ENCODE measurements around the gene GADD45GIP1.

GADD45GIP1 gene

DNA sequence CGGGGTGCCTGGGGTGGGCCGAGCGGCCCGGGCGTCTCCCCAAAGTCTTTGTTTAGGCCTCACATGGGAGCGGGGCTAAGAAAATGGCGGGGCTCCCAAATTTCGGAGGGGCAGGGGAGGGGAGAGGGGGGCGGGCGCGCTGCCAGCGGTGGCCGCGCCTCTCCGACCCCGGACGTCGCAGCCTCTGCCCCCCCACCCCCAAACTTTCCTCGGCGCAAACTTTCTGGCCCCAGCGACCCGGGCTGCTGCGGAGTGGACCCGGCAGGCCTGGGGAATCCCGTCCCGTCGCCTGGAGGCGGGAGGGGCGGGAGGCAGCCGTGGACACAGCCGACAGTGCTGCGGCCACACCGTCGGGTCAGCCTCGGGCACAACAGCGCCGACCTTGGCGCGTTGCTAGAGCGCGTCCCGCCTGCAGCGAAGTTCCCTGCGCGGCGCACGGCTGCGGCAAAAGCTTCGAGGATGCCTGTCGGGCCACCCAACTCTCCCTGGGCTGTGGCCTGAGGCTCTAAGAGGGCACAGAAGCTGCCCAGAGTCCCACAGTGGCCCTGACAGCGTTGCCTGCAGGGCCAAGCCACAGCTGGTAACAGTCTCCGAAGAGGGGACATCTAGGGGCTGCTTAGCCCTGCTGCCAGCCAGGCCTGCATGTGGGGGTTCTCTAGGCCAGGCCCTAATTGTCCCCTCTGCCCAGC, 39.5 kb upstream of the GADD45GIP1 start:
- Histone ChIP-seq H3K4me3 (ENCODE audit: low read length) (no peak overlapping the region), H3K9ac (ENCODE audit: low read depth, low read length) (no peak overlapping the region), H3K27me3 (ENCODE audit: insufficient read depth, low read length) (peaks cover 95% of the 10 kb centered on the region)

DNA sequence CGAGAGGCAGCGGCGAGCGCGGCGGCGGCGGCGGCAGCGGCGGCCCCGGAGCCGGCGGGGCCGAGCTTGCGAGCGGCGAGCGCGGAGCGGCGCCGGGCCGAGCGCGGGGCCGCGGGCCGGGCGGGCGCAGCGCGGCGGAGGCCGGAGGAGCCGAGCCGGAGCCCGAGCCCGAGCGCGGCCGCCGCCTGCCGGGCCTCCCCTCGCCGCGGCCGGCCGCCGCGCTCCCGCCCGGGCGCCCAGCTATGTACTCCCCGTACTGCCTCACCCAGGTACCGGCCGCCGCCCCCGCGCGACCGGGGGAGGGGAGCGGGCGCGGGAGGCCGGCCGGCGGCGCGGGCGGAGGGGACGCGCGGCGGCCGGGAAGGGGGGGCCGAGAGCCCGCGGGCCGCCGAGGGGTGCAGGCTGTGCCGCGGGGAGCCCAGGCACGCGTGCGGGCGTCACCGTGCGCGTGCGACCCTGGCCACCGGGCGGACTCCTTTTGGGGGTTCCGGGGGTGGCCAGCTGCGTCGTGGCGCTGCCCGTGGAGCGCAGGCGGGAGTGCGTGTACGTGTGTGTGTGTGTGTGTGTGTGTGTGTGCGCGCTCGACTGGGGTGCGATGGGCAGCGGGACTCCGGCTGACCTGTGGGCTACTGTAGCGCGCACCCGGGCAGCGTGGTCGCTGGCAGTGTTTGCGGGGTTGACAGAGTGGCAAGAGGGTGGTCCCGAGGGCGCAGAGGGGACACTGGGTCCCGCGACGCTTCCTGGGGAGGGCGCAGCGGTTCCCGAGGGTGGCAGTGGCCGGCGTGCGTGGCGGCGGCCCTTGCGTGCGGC, 38.8 kb upstream of the GADD45GIP1 start:
- Histone ChIP-seq H3K27me3 (ENCODE audit: insufficient read depth, low read length) (peaks cover 95% of the 10 kb centered on the region), H3K9me3 (ENCODE audit: insufficient read depth, low read depth, low read length) (no peaks in the 10 kb centered on the region), H3K27ac (ENCODE audit: low read length) (no peak overlapping the region), H3K9ac (ENCODE audit: low read depth, low read length) (no peak overlapping the region), H3K36me3 (ENCODE audit: insufficient read depth, low read depth, low read length) (no peaks in the 10 kb centered on the region), H3K4me1 (ENCODE audit: insufficient read depth, low read length) (no peaks in the 10 kb centered on the region), H3K4me3 (ENCODE audit: low read length) (no peak overlapping the region)

More for the DNA sequence above, 39.5 kb upstream of the GADD45GIP1 start:
- no peaks in the 10 kb centered on the region for H3K9me3 ChIP-seq (ENCODE audit: insufficient read depth, low read depth, low read length)
- no peak overlapping the region for H3K27ac ChIP-seq (ENCODE audit: low read length)
- no peaks in the 10 kb centered on the region for H3K36me3 ChIP-seq (ENCODE audit: insufficient read depth, low read depth, low read length)
- no peaks in the 10 kb centered on the region for H3K4me1 ChIP-seq (ENCODE audit: insufficient read depth, low read length)

DNA sequence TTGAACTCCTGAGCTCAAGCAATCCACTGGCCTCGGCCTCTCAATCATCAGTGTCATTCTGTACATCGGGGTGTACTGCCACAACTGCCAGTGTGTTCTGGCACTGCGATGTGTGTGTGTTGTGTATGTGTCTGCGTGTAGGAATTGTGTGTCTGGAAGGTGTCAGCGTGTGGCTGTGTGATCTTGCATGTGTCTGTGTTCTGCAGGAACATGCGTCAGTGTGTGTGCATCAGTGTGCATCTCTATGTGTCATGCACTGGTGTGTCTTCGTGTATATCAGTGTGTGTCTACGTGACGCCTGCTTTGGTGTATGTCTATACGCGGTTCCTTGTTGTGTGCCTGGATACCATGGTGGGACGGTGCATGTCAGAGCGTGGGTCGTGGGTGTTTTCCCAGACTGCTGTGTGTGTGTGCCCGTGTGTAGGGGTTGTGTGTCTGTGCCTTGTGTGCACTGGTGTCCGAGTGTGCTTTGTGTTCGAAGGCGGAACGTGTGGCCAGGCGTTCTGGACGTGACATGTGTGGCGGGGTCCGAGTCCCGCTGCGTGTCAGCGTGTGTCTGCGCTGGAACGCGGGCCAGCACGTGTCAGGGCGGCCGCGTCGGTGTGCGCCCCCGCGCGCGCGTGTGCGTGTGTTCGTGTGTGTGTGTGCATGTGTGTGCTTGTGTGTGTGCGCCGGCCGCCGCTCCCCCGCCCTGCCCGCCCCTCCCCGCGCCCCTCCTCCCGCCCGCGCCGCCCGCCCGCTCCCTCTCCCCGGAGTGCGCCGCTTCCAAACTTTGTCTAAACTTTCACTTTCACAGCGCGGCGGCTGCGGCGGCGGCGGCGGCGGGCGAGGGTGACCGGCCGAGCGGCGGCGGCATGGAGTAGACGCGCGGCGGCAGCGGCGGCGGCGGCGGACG, 37.9 kb upstream of the GADD45GIP1 start, which contains the start of gene NFIX:
Gene NFIX, plus strand, starts transcription at position 775 of the 895 bp plus-strand sequence. CDS start 363 bp downstream, outside the sequence.
- Histone ChIP-seq H3K9ac (ENCODE audit: low read depth, low read length) (no peak within 1 kb of the TSS), H3K27me3 (ENCODE audit: insufficient read depth, low read length) (peaks cover 94% of the 10 kb centered on the region), H3K4me3 (ENCODE audit: low read length) (no peak within 1 kb of the TSS), H3K4me1 (ENCODE audit: insufficient read depth, low read length) (no peaks in the 10 kb centered on the region), H3K27ac (ENCODE audit: low read length) (no peak within 1 kb of the TSS), H3K9me3 (ENCODE audit: insufficient read depth, low read depth, low read length) (no peaks in the 10 kb centered on the region), H3K36me3 (ENCODE audit: insufficient read depth, low read depth, low read length) (no peaks in the 10 kb centered on the region)

DNA sequence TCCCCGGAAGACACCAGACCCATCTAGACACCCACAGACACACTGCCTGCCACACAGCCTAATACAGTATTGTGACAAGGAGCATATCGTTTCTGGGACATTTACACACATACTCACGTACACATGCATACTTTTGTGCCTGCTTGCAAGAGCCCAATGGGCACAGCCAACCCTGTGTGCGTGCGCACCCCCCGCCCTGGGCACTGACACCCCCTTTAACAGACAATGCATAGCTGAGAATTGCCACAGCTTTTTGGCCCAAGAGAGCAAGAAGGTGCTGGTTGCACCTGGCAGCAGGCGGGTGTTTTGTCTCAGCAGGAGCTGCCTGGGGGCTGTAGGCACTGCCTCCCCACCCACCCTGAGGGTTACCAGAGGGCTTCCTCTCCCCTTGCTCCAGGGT, 36.5 kb upstream of the GADD45GIP1 start:
- no peak overlapping the region for H3K9ac ChIP-seq (ENCODE audit: low read depth, low read length)
- H3K27me3 ChIP-seq (ENCODE audit: insufficient read depth, low read length), result peaks cover 91% of the 10 kb centered on the region
- no peaks in the 10 kb centered on the region for H3K36me3 ChIP-seq (ENCODE audit: insufficient read depth, low read depth, low read length)
- no peaks in the 10 kb centered on the region for H3K9me3 ChIP-seq (ENCODE audit: insufficient read depth, low read depth, low read length)
- H3K4me3 ChIP-seq (ENCODE audit: low read length), result no peak overlapping the region
- no peak overlapping the region for H3K27ac ChIP-seq (ENCODE audit: low read length)
- no peaks in the 10 kb centered on the region for H3K4me1 ChIP-seq (ENCODE audit: insufficient read depth, low read length)

DNA sequence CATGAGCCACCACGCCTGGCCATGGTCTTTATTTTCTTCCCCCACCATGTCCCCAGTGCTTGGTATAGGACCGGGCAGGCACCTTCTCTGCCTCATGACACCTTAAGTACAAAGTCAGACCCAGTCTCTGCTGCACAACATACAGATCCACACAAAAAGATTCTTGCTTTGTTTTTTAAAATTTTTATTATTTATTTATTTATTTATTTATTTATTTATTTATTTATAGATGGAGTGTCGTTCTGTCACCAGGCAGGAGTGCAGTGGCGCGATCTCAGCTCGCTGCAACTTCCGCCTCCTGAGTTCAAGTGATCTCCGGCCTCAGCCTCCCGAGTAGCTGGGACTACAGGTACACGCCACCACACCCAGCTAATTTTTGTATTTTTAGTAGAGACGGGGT, 35.7 kb upstream of the GADD45GIP1 start:
- Histone ChIP-seq H3K4me3 (ENCODE audit: low read length) (no peak overlapping the region), H3K9me3 (ENCODE audit: insufficient read depth, low read depth, low read length) (no peaks in the 10 kb centered on the region), H3K27ac (ENCODE audit: low read length) (no peak overlapping the region), H3K4me1 (ENCODE audit: insufficient read depth, low read length) (no peaks in the 10 kb centered on the region), H3K9ac (ENCODE audit: low read depth, low read length) (no peak overlapping the region), H3K27me3 (ENCODE audit: insufficient read depth, low read length) (peaks cover 91% of the 10 kb centered on the region), H3K36me3 (ENCODE audit: insufficient read depth, low read depth, low read length) (no peaks in the 10 kb centered on the region)

DNA sequence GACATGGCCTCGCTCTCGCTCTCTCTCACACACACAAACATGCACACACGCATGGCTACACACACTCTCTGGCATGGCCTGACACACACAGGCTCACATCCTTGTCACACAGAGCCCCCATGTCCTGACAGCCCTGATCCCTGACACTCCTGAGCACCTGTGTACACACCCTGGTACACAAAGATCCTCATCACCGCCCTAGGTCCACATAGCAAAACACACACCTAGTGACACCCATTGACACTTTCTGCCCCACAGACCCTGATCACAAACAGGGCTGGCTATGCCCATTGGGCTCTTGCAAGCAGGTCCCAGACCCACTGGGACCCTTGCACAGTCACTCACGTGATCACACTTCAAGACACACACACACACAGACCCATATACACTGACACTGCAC, 34.3 kb upstream of the GADD45GIP1 start:
- no peak overlapping the region for H3K27ac ChIP-seq (ENCODE audit: low read length)
- H3K27me3 ChIP-seq (ENCODE audit: insufficient read depth, low read length), result peaks cover 91% of the 10 kb centered on the region
- no peaks in the 10 kb centered on the region for H3K4me1 ChIP-seq (ENCODE audit: insufficient read depth, low read length)
- no peak overlapping the region for H3K4me3 ChIP-seq (ENCODE audit: low read length)
- no peak overlapping the region for H3K9ac ChIP-seq (ENCODE audit: low read depth, low read length)
- no peaks in the 10 kb centered on the region for H3K9me3 ChIP-seq (ENCODE audit: insufficient read depth, low read depth, low read length)
- no peaks in the 10 kb centered on the region for H3K36me3 ChIP-seq (ENCODE audit: insufficient read depth, low read depth, low read length)

DNA sequence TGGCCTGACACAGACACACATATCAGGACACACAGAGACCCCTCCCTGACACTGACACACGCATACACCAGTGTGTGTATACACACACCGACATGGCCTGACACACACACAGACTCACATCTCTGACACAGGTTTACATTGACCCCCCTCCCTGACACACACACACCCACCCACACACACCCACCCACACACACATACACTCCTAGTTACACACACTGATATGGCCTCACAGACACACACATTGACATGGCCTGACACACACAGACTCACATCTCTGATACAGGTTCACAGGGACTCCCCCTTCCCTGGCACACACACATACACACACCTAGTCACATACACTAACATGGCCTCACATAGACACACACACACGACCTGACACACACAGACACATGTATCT, 33.8 kb upstream of the GADD45GIP1 start:
- Histone ChIP-seq H3K27me3 (ENCODE audit: insufficient read depth, low read length) (peaks cover 91% of the 10 kb centered on the region), H3K4me3 (ENCODE audit: low read length) (no peak overlapping the region), H3K27ac (ENCODE audit: low read length) (no peak overlapping the region), H3K9ac (ENCODE audit: low read depth, low read length) (no peak overlapping the region), H3K4me1 (ENCODE audit: insufficient read depth, low read length) (no peaks in the 10 kb centered on the region), H3K9me3 (ENCODE audit: insufficient read depth, low read depth, low read length) (no peaks in the 10 kb centered on the region), H3K36me3 (ENCODE audit: insufficient read depth, low read depth, low read length) (no peaks in the 10 kb centered on the region)

DNA sequence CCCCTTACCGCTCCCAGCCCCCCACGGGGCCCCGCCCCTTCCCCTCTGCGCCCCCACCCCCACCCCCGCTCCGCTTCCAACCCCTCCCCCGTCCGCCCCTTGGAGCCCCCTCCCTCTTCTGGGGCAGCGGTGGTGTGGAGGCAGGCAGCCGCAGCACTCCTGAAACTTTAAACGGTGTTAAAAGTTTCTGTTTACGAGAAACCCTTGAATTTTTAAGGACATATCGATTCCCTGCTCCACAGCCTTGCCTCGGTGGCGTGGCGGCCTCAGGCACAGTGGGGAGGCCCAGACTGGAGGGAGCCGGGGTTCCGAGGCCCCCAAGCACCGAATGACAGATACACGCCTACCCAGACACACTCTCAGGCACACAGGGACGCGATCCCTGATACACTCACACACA, 33.4 kb upstream of the GADD45GIP1 start:
- no peaks in the 10 kb centered on the region for H3K36me3 ChIP-seq (ENCODE audit: insufficient read depth, low read depth, low read length)
- no peak overlapping the region for H3K27ac ChIP-seq (ENCODE audit: low read length)

DNA sequence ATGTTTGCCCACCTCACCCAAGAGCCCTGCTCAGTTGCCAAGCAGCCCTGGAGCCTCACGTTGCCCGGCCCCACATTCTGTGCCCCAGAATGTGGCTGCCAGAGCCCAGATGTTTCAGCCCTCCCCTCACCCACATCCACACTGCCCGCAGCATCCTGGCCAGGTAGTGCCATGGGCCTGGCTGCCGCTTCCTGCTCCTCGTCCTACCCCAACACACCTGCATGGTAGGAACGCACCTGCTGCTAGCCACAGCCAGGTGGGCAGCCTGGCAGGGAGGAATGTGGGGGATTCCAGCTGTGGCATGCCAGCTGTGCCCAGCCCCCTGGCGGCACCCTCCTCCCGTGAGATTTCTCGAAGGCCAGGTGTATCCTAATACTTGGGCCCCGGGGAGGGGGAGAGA, 30.8 kb upstream of the GADD45GIP1 start:
- Histone ChIP-seq H3K4me3 (ENCODE audit: low read length) (no peak overlapping the region), H3K27me3 (ENCODE audit: insufficient read depth, low read length) (peaks cover 94% of the 10 kb centered on the region), H3K36me3 (ENCODE audit: insufficient read depth, low read depth, low read length) (no peaks in the 10 kb centered on the region), H3K9ac (ENCODE audit: low read depth, low read length) (no peak overlapping the region), H3K27ac (ENCODE audit: low read length) (no peak overlapping the region), H3K9me3 (ENCODE audit: insufficient read depth, low read depth, low read length) (no peaks in the 10 kb centered on the region), H3K4me1 (ENCODE audit: insufficient read depth, low read length) (no peaks in the 10 kb centered on the region; the same call in 1 of the 2 replicates)

More for the DNA sequence above, 33.4 kb upstream of the GADD45GIP1 start:
- Histone ChIP-seq H3K9ac (ENCODE audit: low read depth, low read length) (no peak overlapping the region), H3K4me3 (ENCODE audit: low read length) (no peak overlapping the region), H3K27me3 (ENCODE audit: insufficient read depth, low read length) (peaks cover 94% of the 10 kb centered on the region), H3K4me1 (ENCODE audit: insufficient read depth, low read length) (no peaks in the 10 kb centered on the region; the same call in 1 of the 2 replicates), H3K9me3 (ENCODE audit: insufficient read depth, low read depth, low read length) (no peaks in the 10 kb centered on the region)

DNA sequence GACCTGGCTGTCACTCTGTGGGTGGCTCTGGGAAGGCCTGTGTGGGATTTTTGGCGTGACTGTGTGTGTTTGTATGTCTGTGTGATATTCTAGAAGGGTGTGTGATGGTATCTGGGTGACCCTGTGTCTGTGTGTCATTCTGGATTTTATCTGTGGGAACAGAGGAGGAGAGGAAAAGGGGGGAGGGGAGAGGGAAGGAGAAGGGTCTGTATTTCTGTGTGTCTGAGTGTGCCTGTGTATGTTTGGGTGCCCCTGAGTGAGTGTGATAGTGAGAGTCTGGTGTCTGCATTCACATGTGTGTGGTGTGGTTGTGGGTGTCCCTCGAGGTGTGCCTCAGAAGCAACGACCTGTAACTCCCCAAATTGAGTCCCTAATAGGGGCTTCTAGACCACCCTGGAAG, 30.2 kb upstream of the GADD45GIP1 start:
- H3K9me3 ChIP-seq (ENCODE audit: insufficient read depth, low read depth, low read length), result no peaks in the 10 kb centered on the region
- H3K9ac ChIP-seq (ENCODE audit: low read depth, low read length), result no peak overlapping the region
- peaks cover 94% of the 10 kb centered on the region for H3K27me3 ChIP-seq (ENCODE audit: insufficient read depth, low read length)
- no peaks in the 10 kb centered on the region; the same call in 1 of the 2 replicates for H3K4me1 ChIP-seq (ENCODE audit: insufficient read depth, low read length)
- H3K36me3 ChIP-seq (ENCODE audit: insufficient read depth, low read depth, low read length), result no peaks in the 10 kb centered on the region
- no peak overlapping the region for H3K27ac ChIP-seq (ENCODE audit: low read length)
- H3K4me3 ChIP-seq (ENCODE audit: low read length), result no peak overlapping the region

DNA sequence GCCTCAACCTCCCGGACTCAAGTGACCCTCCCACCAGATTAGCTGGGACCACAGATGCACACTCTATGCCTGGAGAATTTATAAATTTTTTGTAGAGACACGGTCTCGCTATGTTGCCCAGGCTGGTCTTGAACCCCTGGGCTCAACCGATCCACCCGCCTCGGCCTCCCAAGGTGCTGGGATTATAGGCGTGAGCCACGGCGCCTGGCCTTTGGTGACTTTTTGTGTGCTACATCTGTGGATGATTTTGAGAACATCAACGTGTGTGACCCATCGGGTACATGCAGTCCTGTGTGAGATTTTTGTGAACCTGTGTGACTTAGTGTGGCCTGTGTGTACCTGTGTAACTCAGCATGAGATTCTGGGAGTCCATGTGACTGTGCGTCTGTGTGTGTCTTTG, 29.7 kb upstream of the GADD45GIP1 start:
- no peak overlapping the region for H3K4me3 ChIP-seq (ENCODE audit: low read length)
- H3K27me3 ChIP-seq (ENCODE audit: insufficient read depth, low read length), result peaks cover 94% of the 10 kb centered on the region
- no peaks in the 10 kb centered on the region for H3K36me3 ChIP-seq (ENCODE audit: insufficient read depth, low read depth, low read length)
- no peaks in the 10 kb centered on the region for H3K9me3 ChIP-seq (ENCODE audit: insufficient read depth, low read depth, low read length)
- no peak overlapping the region for H3K9ac ChIP-seq (ENCODE audit: low read depth, low read length)
- no peak overlapping the region for H3K27ac ChIP-seq (ENCODE audit: low read length)
- no peaks in the 10 kb centered on the region; the same call in 1 of the 2 replicates for H3K4me1 ChIP-seq (ENCODE audit: insufficient read depth, low read length)

Data from iPS-20b (cell line).